Measurements from ENCODE around the gene BMX.

The BMX gene

DNA sequence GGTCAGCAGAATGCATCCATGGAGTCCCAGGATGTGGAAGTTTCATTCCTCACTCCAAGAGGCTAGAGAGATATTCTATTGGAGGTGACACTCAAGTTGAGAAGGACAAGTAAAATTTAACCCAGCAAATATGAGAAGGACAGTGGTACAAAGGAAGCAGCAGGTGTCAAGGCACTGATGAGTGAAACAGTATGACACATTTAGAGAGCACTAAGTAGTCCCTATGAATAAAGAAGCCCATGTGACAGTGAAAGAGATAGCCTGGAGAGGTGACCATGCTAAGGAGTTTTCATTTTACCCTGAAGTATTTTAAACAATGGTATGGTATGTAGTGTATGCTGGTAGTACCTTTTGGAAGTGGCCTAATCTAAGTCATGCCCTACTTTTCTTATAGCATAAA, 9.2 kb downstream of the BMX start:
- no peak for DNase-seq

DNA sequence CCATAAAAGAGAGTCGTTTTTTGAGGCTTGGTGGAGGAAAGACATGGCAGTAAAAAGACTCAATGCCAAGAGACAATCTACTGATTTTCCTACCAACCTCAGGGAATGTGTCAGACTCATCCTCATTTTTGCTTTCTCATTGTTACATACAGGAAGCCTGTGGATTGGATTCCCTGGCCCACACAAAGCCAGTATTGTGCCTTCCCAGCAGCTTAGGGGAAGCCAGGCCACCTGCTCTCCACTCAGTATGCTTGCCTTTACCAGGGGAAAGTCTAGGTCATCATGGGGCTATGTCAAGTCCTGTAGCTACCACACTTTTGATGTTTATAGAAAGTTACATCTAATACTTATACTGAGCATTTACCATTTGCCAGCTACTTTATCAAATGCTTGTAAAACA, 11.0 kb downstream of the BMX start:
- no peak for DNase-seq

DNA sequence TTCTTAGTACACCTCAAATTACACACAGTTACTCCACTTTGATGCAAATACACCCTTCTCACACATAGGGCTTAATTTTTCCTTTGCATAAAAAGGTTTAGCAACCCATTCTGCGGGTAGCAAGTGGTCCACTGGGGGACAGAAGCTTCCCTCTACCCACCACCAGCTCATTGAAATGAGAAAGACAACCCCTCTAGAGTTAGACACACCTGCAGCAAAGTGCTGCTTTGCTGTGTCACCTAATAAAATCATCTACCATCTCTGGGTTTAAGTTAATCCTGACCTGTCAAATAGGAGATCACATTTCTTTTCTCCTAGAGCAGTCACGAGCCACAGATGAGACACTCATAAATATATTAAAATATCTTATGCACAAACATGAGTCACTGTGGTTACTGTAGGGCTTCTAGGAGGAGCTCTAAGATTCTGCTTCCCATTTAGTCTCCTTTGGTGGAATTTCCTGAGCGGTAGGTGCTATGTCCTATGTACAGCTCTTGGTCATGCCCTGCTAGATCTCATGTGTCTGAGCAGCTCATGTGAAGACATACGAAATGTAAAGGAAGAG, 11.9 kb downstream of the BMX start:
- no peak for DNase-seq

DNA sequence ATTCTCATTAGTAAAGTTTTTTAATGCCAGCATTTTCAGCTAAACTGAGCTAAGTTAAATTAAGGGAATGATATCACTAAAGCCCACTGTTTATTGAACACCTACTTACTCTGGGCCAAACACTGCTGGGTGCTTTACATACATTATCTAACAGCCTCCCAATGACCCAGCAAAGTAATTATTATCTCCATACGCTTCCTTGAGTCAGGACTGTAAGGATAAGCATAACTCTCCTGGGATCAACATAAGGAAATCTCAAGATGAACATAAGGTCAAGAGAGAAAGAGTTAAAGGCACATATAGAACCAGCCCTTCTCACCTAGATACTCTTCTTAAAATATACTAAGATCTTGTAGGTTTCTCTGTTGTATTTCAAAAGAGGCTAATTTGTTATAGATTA, 13.7 kb downstream of the BMX start:
- no peak for DNase-seq

DNA sequence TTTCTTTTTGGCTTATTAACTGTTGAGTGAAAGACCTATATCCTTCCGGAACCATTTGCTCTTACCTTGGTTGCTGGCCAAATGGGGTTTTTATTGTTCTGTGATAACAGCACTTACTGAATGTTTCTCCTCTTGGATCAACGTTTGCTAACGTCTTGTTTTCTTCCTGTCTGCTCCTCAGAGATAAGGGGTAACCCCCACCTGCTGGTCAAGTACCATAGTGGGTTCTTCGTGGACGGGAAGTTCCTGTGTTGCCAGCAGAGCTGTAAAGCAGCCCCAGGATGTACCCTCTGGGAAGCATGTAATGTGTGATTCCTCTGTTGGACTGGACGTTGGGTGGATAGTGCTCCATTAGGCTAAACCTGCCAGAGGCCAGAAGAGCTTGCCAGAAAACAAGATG, 15.3 kb downstream of the BMX start:
- DNase-seq = no peak

DNA sequence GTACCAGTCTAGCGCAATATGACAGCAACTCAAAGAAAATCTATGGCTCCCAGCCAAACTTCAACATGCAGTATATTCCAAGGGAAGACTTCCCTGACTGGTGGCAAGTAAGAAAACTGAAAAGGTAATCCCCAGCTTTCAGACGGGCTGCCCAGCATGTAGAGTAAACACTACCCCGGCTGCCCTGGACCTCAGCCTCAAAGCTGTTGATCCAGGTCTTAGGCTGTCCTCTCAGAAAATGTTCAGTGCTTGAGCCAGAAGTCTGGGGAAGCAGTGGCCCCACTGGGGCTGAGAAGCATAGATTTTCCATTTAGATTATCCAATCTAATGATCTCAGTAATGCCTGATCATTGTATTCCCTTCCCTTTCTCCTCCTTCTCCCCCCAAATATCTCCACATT, 21.9 kb downstream of the BMX start:
- no peak for DNase-seq

DNA sequence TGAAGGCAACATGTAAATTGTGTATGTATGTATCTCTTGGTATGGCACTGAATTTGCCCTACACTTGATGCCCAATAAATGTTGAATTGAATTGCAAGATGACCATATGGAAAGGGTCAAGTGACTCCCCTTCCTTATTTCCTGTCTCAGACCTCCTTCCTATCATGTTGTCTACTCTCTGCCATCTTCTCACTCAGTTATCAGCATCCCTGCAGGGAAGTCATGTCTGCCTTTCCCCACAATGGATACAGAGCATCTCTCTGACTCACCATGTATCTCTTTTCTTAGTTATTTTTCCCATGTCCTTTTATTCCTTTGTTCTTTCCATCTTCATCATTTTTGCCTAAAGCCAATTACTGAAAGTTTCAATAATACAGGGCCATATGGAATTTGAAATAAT, 22.5 kb downstream of the BMX start:
- DNase-seq = no peak

DNA sequence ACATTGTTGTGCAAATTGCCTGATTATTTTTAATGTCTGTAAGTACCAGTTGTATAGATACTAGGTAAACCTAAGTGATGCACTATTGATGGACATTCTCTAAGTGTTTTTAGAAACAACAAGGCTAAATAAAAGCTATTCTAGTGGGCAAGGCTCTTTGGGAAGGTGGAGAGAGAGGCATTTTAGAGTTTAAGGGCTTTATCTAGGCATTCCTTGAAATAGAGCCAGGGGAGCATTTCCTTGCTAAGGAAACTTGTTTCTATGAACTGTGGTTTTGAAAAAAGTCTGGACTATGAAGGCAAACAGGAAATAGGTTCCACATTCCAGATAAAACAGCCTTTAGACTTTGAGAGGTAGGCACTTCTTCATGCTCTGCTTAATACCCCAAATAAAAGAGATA, 23.8 kb downstream of the BMX start:
- no peak for DNase-seq

DNA sequence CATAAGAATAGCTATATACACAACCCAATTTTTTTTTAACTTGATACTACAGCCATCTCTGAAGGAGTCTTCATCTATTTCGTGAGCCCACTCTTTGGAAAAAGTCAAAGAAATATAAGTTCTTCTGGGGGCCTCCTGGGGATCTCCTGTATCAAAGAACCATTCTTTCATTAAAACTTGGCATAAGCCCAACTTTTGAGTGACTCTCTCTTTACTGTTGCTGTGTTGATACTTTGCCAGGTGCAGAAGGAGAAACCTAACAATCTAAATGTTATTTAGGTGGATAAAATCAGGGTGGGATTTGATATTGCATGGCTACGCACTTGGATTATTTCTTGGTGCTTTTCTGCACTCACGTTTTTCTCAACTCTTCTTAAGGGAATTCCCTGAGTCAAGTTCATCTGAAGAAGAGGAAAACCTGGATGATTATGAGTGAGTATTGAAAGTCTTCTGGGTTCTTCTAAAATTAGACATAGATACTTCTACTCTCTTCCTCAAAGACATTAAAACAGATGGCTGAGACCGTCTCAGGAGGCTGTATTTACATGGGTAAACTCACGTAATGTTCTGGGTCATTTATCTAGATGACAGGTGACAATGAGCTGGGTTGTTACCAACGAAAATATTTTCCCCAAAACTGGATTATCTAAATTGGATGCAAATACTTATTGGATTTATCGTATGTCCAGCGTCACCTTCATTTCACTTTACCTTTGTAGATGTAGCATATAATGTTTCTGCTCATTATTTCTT, 25.2 kb downstream of the BMX start:
- no peak for DNase-seq

DNA sequence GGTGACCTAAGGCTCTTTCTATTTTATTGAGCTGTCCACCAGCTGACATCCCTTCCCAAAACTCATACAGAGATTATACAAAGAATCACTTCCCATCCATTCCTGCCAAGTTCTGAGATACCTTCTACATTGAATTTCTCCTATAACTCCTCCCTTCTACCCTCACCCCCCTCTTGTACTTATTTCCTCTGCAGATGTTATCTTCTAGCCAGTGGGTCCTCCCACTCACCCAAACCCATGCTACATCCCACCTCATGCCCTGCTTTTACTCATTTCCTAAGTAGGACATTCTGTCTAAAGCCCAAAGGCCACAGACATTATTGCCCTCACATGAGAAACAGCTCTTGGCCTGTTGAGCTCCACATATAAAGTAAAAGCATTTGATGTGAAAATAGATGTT, 28.6 kb downstream of the BMX start:
- no peak for DNase-seq

DNA sequence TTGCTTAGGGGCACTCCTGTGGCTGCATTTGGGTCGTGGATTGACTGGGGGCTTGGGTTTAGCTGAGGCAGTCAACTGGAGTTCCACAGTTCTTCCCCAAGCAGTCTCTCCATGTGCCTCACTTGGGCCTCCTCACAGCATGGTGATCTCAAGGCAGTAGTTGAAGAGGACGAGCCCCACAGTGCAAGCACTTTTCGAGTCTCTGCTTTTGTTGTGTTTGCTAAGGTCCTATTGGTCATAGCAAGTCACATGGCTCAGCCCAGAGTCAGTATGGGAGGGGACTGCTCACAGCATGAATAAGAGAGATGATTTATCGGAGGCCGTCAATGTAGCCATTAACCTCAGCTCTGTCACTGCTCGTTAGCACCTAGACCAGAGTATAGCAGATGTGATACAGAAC, 29.7 kb downstream of the BMX start:
- no peak for DNase-seq

DNA sequence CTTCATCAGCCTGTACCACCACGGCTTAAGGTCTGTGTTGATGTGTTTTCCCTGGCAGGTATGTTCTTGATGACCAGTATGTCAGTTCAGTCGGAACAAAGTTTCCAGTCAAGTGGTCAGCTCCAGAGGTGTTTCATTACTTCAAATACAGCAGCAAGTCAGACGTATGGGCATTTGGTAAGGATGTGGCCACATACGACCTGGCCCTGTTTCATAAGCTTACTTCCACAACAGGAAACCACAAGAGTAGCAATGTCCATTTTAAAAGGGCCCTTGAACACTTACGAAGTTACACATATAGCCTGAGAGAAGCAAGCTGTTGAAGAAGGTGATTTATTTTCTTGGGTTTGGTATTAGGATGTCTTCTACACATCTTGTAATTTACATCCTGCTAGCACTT, 46.1 kb downstream of the BMX start:
- no peak for DNase-seq

DNA sequence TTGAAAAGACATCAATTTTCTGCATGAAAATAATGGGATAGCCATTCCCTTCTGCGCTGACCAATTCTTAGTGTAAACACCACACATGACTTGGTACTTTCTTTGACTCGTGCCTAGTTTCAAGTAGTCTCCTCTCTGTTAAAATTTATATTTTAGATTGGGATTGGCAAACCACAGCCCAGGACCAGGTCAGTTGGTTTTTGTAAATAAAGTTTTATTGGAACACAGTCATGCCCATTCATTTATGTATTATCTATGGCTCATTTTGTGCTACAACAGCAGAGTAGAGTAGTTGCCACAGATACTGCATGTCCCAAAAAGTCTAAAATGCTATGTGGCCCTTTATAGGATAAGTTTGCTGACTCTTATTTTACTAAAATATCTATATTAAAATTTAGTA, 46.7 kb downstream of the BMX start:
- no peak for DNase-seq

DNA sequence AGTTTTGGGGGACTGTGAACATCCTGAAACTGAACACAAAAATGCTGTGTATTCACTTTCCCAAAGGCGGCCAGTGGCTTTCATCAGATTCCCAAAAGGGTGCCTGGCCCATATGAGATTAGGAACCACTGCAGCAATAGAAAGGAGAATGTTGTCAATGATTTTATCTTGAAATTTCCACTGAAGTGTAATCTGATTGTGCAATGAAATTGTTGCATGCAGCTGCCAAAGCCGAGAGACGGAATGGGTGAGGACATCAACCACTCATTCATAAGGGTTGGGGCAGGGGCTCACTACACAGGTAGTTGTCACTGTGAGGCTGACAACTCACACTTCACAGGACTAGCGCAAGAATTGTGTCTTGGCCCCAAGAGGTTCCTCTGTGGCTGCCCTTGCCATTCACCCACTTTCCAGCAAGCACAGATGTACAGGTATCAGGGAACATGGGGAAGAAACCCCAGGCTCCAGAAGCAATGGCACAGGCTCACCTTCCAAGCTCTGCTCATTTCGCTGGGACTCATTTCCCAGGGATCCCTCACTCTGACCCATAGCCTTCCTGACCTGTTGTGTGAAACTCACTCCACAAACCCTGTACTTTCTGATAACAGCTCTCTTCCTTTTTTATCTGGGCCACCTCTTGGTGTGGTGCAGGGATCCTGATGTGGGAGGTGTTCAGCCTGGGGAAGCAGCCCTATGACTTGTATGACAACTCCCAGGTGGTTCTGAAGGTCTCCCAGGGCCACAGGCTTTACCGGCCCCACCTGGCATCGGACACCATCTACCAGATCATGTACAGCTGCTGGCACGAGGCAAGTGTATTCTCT, 48.8 kb downstream of the BMX start:
- DNase-seq = no peak

DNA sequence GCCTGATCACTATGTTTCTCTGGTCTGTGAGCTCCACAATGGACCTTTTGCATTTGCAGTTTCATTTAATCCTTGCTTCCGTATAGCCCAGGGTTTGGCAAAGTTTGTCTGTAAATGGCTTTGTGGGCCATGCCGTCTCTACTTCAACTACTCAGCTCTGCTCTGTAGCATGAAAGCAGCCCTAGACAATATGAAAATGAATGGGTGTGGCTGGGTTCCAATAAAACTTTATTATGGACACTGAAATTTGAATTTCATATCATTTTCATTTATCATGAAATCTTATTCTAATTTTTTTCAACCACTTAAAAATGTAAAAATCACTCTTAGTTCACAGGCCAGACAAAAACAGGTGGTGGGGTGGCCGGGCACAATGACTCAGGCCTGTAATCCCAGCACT, 58.6 kb downstream of the BMX start:
- DNase-seq = no peak

DNA sequence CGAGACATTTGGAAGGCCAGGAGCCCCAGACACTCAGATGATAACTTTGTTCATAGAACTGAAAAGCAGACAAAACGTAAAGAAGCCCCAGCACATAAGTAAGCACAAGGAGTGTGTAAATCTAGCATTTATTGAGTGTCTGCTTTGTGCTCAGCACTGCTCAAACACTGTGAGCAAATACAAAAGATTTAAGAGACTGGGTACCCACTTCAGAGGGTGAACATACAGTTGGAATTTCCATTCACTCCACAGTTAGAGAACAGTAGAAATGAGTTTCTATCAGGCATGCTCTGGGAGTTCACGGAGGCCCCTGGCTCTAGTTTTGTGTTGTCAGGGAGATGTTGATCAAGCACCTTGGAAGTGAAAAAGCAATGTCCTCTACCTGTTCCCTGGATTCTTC, 60.3 kb downstream of the BMX start:
- DNase-seq = no peak

DNA sequence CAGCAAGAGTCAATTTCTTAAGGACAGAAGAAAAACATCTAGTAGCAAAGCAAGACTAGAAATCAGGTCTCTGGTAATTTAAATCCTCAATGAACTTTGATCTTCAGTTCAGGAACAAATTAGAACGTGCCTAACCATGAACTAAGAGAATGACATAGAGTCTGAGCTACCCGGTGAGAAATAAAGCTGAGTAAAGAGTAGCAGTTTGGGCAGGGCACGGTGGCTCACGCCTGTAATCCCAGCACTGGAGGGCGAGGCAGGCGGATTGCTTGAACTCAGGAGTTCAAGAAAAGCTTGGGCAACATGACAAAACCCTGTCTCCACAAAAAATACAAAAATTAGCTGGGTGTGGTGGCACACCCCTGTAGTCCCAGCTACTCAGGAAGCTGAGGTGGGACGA, 62.4 kb downstream of the BMX start:
- no peak for DNase-seq

DNA sequence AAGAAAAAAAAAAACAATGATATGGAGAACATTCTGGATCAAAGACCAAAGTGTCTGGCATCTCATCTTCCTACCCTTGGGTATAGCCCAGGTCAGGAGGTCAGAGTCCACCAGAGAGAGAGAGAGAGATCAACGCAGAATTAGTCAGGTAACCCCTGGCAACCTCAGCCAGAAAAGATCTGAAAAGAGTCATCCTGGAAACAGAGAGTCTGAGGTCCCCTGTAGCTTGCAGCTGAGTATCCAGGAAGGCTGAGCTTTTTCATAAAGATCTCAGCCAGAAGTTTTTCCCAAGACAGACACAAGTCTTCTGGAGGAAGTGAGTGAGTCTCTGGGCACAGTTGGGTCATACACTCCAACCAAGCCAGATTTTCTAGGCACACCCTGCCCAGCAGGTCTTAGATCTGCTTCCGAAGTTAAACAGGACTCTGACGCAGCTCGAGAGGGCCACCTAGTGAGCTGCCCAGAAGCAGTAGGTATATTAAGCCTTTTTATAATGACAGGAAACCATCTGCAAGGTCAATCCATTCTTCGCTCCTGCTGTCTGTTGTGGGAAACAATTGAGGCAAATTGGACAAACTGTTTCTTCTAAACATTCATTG, 64.5 kb downstream of the BMX start:
- DNase-seq = no peak

DNA sequence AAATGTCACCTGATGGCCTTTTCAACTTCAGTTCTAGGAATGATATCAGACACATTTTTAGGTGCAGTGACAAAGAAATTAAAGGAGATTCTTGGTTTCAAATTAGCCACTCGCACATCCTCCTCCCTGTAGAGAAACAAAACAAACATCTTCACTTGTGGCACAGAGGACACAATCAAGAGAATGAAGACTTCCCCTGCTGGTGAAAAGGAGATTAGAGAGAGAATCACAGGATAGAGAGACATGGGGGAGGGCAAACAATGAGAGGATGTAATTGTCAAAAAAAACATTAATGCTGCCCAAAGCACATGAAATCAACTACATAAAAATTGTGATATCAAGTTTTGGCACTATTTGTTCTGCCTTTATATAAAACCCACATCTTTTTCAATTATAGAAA, 65.6 kb downstream of the BMX start:
- DNase-seq = no peak

DNA sequence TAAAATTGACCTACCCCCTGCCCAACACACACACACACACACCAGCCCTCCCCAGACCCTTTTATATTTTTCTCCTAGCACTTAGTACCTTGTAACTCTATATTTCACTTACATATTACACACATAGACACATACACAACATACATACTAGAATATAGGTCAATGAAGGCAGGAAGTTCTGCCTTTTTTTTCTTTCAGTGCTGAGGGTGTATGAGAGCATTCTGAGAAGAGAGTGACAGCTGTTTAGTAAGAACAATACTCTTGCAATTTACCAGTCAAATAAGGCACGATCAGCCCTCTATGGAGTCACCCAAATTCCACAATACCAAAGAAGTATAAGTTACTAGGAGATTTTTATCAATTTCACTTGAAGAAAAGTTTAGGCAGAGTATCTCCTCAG, 66.7 kb downstream of the BMX start:
- DNase-seq = no peak

DNA sequence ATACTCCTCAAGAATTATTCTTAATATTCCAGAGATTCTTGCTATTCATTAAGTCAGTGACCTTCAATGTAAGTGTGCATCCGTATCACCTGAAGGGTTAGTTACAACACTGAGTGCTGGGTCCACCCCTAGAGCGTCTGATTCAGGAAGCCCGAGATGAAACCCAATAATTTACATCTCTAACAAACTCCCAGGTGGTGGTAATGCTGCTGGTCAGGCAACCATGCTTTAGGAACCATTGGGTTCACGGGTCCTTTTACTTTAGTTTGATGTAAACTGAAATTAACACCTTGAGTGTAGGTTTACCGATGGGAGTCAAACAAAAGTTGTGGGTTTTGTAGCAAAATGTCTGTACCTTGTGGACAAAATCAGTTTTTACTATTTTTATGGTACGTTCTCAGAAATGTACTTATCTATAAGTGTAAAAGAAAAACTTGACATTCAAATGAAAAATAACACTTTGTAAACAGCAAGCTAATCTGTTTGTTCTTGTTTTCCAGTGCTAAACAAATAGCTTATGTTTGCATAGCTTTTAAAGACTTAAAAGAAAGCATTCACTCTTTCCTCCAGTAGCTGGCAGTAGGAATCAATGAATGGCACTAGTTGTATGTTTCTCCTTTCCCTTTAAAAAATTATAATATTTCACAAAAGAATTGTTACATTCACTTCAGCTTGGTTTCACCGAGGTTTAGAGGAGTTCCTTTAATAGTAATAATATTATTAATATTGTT, 67.4 kb downstream of the BMX start:
- no peak for DNase-seq

DNA sequence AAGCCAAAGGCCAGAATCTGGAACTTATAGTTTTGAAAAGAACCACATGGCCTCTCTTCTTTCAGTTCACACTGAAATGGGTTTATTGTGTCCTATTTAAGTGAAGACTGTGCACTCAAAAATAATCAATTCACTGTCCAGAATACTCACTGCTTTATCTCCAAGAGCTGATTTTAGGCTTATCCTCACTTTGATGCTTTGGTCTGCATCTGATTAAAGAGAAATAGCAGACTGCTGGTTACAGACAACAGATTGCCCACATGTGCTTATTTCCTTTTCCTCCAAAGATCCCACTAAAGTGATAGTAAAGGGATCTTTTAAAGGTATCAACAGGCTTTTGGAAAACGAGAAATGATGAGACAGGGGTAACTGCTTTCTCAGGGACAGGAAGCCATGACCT, 69.5 kb downstream of the BMX start:
- DNase-seq = no peak

DNA sequence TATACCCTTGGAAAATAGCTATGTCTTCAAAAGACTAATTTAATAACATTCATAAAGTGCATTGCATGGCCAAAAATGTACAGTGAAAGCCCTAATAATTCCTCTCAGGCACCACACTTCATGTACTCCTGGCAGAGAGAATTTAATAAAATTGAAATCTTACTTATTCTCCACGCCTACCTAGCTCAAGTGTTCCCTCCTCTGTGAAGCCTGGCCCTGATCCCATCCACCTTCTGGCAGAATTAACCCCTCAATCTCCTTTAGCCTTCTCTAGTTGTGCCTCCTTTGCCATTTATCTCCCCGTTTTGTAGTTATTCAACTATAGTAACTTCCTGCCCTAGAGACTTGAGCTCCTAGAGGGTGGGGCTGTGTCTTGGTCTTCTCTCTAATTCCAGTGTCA, 73.4 kb downstream of the BMX start:
- DNase-seq = no peak

Measured in right forelimb (tissue), 1 donor.